RWPE2 (cell line): Measurements from ENCODE around the gene ARHGAP27.

Experiments
- ATAC-seq: fragments of 200-7000 bp; cut with Tn5 transposase; 3 replicates; pipeline ENCODE4 v1.9.1; 2021; ENCODE audit warnings: low read depth
- DNase-seq: peaks from one replicate; pipeline ENCODE4 v3.0.0-alpha.2; 2020; ENCODE audit warnings: low spot score
- H3K27ac ChIP-seq: fragments of 450-650 bp; 2 replicates; pipeline ENCODE4 v1.5.1; 2017; ENCODE audit warnings: mild to moderate bottlenecking; ENCODE audit not compliant: poor library complexity, severe bottlenecking
- H3K27me3 ChIP-seq: fragments of 250-450 bp; sonication (Bioruptor Pico); 2 replicates; pipeline ENCODE4 v1.5.1; 2021; ENCODE audit warnings: mild to moderate bottlenecking, moderate library complexity; ENCODE audit not compliant: insufficient read depth, poor library complexity, severe bottlenecking
- H3K36me3 ChIP-seq: fragments of 250-450 bp; sonication (Bioruptor Pico); 2 replicates; pipeline ENCODE4 v1.5.1; 2020; ENCODE audit warnings: low read depth, mild to moderate bottlenecking, moderate library complexity
- H3K4me1 ChIP-seq: fragments of 250-450 bp; sonication (Bioruptor Pico); 2 replicates; pipeline ENCODE4 v1.5.1; 2021; ENCODE audit warnings: mild to moderate bottlenecking, moderate library complexity; ENCODE audit not compliant: insufficient read depth, poor library complexity, severe bottlenecking
- H3K4me3 ChIP-seq: fragments of 250-450 bp; sonication (Bioruptor Pico); 2 replicates; pipeline ENCODE4 v1.5.1; 2021; ENCODE audit warnings: mild to moderate bottlenecking, moderate library complexity; ENCODE audit not compliant: severe bottlenecking
- H3K9me3 ChIP-seq: fragments of 250-450 bp; sonication (Bioruptor Pico); 2 replicates; pipeline ENCODE4 v1.5.1; 2021; ENCODE audit warnings: mild to moderate bottlenecking, moderate library complexity; ENCODE audit not compliant: severe bottlenecking
- TF ChIP-seq, protein P1 (sequence below): fragments of 450-650 bp; IDR thresholded peaks from one replicate; pipeline ENCODE4 v1.5.1; 2017; ENCODE audit warnings: mild to moderate bottlenecking, moderate library complexity; ENCODE audit not compliant: poor library complexity, severe bottlenecking

The ARHGAP27 gene

DNA sequence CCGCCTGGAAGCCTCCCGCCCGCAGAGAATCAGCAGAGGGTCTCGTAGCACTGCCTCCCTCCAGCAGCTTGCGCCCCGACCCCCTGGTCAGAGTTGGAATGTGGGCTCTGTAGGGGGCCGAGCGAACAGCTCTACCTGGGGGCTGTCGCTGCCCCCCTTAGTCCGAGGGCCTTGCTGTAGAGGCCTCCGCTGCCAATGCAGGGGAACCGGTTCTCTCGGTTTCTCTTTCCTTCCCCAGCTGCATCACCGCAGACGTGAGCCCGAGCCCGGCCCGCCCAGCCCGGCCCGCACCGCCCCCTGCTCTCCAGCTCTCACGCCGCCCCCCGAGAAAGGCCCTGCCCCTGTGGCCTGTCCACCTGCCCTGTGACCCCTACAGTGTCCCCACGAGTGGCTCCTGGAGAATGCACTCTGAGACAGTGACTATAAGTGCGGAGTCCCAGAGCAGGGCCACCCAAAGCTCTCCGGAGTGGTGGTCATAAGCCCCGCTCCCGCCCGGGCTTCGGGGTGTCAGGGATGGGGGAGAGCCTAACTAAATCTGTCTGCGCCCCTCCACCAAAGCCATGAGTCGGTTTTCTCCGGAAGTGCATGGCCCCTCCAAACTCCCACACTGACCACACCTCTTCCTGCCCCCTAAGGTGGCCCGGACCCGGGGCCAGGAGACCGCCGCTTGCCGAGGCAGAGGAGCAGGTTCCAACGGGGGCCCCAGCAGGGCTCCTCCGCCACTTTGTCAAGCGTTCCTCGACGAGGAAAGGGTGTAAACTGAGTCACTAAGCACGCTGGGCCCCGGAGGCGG, 1.7 kb downstream of the ARHGAP27 start:
- H3K36me3 ChIP-seq, result no peaks in the 10 kb centered on the region
- H3K4me3 ChIP-seq, result peak overlapping the region; percentile 56
- DNase-seq (peak; percentile 56), ATAC-seq (peak; percentile 10; the same call in 2 of the 3 replicates)
- H3K4me1 ChIP-seq, result no peaks in the 10 kb centered on the region
- H3K9me3 ChIP-seq, result no peaks in the 10 kb centered on the region
- peak overlapping the region; percentile 62 for H3K27ac ChIP-seq
- H3K27me3 ChIP-seq, result no peaks in the 10 kb centered on the region
- TF ChIP-seq, protein P1, sequence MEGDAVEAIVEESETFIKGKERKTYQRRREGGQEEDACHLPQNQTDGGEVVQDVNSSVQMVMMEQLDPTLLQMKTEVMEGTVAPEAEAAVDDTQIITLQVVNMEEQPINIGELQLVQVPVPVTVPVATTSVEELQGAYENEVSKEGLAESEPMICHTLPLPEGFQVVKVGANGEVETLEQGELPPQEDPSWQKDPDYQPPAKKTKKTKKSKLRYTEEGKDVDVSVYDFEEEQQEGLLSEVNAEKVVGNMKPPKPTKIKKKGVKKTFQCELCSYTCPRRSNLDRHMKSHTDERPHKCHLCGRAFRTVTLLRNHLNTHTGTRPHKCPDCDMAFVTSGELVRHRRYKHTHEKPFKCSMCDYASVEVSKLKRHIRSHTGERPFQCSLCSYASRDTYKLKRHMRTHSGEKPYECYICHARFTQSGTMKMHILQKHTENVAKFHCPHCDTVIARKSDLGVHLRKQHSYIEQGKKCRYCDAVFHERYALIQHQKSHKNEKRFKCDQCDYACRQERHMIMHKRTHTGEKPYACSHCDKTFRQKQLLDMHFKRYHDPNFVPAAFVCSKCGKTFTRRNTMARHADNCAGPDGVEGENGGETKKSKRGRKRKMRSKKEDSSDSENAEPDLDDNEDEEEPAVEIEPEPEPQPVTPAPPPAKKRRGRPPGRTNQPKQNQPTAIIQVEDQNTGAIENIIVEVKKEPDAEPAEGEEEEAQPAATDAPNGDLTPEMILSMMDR, result no peak

DNA sequence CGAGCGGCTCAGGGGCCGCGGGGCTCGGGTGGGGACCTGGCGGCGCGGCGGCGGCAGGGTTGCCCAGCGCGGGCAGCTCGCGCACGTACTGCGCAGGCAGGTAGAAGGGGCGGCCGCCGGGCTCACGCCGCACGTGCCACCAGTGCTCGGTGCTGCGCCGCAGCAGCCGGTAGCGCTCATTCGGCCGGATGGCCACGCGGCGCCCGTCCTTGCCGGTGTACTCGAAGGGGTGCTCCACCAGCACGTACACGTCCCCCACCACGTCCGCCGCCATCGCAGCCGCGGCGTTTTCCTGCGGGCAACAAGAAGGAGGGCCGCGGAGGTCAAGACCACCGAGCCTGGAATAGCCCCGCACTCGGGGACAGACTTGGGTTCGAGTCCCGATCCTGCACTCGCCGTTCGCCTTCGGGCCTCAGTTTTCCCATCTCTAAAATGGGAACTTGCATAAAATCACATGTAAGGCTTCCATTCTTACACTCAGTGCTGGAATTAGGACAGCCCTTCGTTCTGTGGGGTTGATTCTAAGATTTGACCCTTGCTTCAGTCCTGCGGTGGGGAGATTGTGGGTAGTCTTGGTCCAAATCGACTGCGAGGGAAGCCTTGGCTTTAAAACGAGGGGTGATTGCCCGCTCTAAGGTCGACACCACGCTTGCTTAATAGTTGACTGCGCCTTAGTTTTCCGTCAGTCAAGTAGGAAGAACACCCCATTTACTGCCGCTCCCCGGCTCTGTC, 2.5 kb downstream of the ARHGAP27 start:
- peak; percentile 66 for DNase-seq
- H3K27me3 ChIP-seq, result no peaks in the 10 kb centered on the region
- ATAC-seq, result no peak
- H3K9me3 ChIP-seq, result no peaks in the 10 kb centered on the region
- TF ChIP-seq, protein P1, result no peak
- no peaks in the 10 kb centered on the region for H3K36me3 ChIP-seq
- no peak overlapping the region for H3K27ac ChIP-seq
- H3K4me1 ChIP-seq, result no peaks in the 10 kb centered on the region
- no peak overlapping the region for H3K4me3 ChIP-seq

DNA sequence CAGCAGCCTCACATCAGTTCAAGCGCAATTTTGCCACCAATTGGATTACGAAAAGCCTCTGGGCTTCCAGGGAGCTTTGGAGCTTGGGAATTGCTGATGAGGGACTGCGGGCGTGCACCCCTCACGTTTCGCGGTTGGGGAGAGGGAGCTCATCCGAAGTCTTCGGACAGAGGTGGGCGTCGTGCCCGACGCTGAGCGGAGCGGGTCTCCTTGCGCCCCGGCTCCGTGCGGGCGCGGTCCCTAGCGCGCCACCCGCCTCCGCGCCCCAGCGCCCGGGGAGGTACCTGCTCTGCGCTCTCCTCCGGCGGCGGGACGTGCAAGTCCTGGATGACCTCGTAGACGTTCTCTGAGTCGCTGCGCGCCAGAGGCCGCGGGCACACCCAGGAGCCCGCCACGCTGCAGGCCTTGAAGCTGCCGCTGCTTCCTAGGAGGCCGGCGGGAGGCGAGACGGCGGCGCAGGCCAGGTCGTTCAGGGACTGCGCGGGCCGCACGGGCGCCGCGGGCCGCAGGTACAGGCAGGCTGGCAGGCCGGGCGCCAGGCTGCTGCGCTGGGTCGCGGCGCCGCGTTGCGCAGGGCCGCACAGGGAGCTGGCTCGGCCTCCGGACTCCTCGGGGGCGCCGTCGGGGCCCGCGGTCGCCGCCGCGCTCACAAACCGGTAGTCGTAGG, 3.2 kb downstream of the ARHGAP27 start:
- TF ChIP-seq, protein P1, result no peak
- Histone ChIP-seq H3K36me3 (no peaks in the 10 kb centered on the region), H3K4me3 (no peak overlapping the region), H3K27me3 (no peaks in the 10 kb centered on the region), H3K9me3 (no peaks in the 10 kb centered on the region), H3K4me1 (no peaks in the 10 kb centered on the region), H3K27ac (no peak overlapping the region)
- DNase-seq (peak; percentile 59), ATAC-seq (no peak)

DNA sequence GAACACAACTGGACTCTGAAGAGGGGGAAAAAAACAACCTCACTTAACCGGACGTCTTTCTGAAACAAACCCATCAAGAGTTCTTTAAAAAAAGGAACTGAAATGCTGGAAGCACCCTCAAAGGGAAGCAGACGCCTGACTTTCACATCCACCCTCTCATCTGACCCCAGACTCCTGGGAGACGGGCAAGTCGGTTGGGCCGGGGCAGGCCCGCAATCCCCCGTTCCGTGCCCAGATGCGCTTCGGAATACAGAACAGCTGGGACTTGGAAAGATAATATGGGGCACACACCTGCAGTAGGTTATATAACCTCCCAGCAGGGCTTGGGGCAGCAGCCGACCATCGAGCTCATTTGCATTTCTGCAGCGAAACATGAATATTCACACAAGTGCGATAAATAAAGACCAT, 3.7 kb downstream of the ARHGAP27 start:
- no peak for ATAC-seq
- H3K27ac ChIP-seq, result no peak overlapping the region
- DNase-seq, result no peak
- H3K4me1 ChIP-seq, result no peaks in the 10 kb centered on the region
- H3K9me3 ChIP-seq, result no peaks in the 10 kb centered on the region
- no peak overlapping the region for H3K4me3 ChIP-seq
- H3K36me3 ChIP-seq, result no peaks in the 10 kb centered on the region
- TF ChIP-seq, protein P1, result no peak
- H3K27me3 ChIP-seq, result no peaks in the 10 kb centered on the region
